HK-2 (cell line): ENCODE measurements around the gene PIK3CD.

Source experiments
- DNase-seq: peaks from one replicate; pipeline ENCODE4 v3.0.0-alpha.2; 2018; ENCODE audit not compliant: unreplicated experiment

Gene PIK3CD

DNA sequence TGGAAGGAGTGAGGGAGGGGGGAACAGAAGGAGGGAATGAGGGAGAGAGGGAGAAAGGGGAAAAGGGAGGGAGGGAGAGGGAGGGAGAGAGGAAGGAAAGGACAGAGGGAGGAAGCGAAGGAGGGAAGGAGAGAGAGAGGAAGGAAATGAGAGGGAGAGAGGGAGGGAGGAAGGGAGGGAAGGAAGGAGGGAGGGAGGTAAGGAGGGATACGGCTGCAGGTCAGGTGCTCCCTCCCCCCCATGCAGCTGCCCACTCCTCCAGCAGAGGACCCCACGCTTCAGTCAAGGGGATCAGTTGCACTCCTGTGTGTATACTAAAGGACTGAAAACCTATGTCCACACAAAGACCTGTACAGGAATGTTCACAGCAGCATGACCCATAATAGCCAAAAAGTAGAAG is 117.5 kb downstream of the PIK3CD start:
- DNase-seq: no peak

DNA sequence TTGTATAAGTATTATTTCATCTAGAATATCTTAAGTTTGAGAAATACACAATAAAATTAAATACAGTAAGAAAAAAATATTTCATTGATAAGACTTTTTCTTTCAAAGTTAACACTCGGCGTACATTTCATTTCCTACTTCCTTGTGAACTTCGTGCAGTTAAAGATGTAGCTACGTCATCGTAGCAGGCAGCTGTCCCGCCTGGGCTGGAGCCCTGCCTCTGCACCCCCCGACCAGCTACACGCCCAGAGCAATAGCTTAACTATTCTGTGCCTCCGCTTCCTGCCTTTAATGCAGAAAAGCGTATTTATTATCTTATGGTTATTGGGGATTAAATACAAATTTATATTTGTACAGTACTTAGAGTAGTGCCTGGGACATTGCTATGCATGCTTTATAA is 118.8 kb downstream of the PIK3CD start:
- no peak for DNase-seq

- no peak for DNase-seq
Measured at GRCh38 chr1:9774712-9775679, 123.5 kb downstream of the PIK3CD start.

DNA sequence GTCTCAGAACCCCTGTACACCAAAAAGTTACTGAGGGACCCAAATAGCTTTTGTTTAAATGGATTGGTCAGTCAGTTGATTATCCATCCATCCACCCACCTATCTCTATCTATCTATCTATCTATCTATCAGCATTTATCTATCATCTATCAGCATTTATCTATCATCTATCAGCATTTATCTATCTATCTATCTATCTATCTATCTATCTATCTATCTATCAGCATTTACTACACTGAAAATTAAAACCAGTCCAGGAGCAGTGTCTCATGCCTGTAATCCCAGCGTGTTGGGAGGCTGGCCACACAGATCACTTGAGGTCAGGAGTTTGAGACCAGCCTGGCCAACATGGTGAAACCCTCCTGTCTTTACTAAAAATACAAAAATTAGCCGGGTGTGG is 125.2 kb downstream of the PIK3CD start:
- no peak for DNase-seq
